Astrocyte of the spinal cord (primary cell): ENCODE measurements around the gene PTK7.

Experiments used
- DNase-seq: peaks from one replicate; pipeline ENCODE4 v3.0.0; 2011; ENCODE audit warnings: low read depth, low spot score
- H3K4me3 ChIP-seq: 2 replicates; pipeline ENCODE4 v1.5.1; 2011; ENCODE audit warnings: low read depth, mild to moderate bottlenecking, low read length, moderate library complexity
- CTCF ChIP-seq: IDR thresholded peaks from 2 replicates; pipeline ENCODE4 v1.5.1; 2012; ENCODE audit warnings: low read depth, mild to moderate bottlenecking, low read length, inconsistent platforms
- in situ Hi-C: cut with HindIII; loops from 2 replicates; pipeline ENCODE4 v1.10.0; 2017; ENCODE audit warnings: low sequenced_read_pairs

Gene PTK7

GRCh38 chr6:43097098-43097489 lies 21.0 kb downstream of the PTK7 start:
- no peak for DNase-seq
- no peak for TF ChIP-seq CTCF
- in situ Hi-C loops: no loop called here
- no peak overlapping the region for H3K4me3 ChIP-seq

- no peak for DNase-seq
- in situ Hi-C loops: no loop called here
- no peak overlapping the region for H3K4me3 ChIP-seq
- no peak for TF ChIP-seq CTCF
These were observed 21.4 kb downstream of the PTK7 start for GRCh38 chr6:43097502-43097901.

GRCh38 chr6:43101497-43101896 lies 25.4 kb downstream of the PTK7 start:
- no peak for DNase-seq
- no peak for TF ChIP-seq CTCF
- in situ Hi-C loops: no loop called here
- H3K4me3 ChIP-seq: no peak overlapping the region

- TF ChIP-seq CTCF: no peak
- in situ Hi-C loops: no loop called here
- DNase-seq: no peak
- no peak overlapping the region for H3K4me3 ChIP-seq
These were observed 27.3 kb downstream of the PTK7 start for GRCh38 chr6:43103253-43103876.

GRCh38 chr6:43105538-43106222 lies 29.6 kb downstream of the PTK7 start:
- no peak overlapping the region for H3K4me3 ChIP-seq
- in situ Hi-C loops: no loop called here
- no peak for DNase-seq
- TF ChIP-seq CTCF: no peak

- DNase-seq: no peak
- TF ChIP-seq CTCF: no peak
- in situ Hi-C loops: no loop called here
- no peak overlapping the region for H3K4me3 ChIP-seq
These were observed 31.4 kb downstream of the PTK7 start for GRCh38 chr6:43107344-43108062.
